Measurements from ENCODE around the gene CYSTM1. TPM values are rescaled to one million over a fixed set of nuclear protein-coding genes. Genes with fewer than 3 reads are reported as not detected.
"Not testable (repeated sequence)": the region's sequence is repeated elsewhere in the genome, so short reads cannot be mapped to it uniquely, and the experiment has no call there.

CYSTM1 gene
- polyA plus RNA-seq, 2 donors, result 6.7 to 13.4 TPM

DNA sequence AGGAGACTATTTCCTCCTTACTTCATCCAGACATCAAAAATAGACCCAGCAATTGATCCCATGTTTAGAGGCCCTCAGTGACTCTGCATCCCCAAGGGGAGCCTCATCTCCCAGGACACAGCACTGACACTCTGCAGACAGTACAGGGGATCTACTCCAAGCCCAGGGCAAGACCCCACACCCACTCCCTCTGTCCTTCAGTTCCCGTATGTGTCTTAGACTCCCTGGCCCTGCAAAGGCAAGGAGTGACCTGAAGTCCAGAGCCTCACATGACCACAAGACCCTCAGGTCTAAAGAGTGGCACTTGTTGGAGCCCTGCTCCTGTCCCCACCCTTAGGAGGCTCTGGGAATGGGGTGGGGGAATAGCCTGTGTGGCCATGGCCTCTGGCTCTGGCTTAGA, 27.5 kb upstream of the CYSTM1 start:
- WGBS, 2 donors, result 93 to 100% methylated on average over 1 of the region's 1 CpG
- Histone ChIP-seq H3K27ac (ENCODE audit: low read depth in 2 of 2, low read length in 1 of 2) (no peak overlapping the region), H3K9me3 (ENCODE audit: control insufficient read depth in 2 of 2, insufficient read depth in 1 of 2, low read depth in 1 of 2, low read length in 1 of 2) (no peaks in the 10 kb centered on the region), H3K27me3 (ENCODE audit: control insufficient read depth in 1 of 2, insufficient read depth in 2 of 2, low read length in 2 of 2) (no peaks in the 10 kb centered on the region), H3K36me3 (ENCODE audit: control insufficient read depth in 2 of 2, insufficient read depth in 2 of 2, low read length in 1 of 2) (no peaks in the 10 kb centered on the region), H3K4me1 (ENCODE audit: control insufficient read depth in 2 of 2, insufficient read depth in 2 of 2, low read length in 1 of 2) (peaks cover 0 to 5% of the 10 kb centered on the region in 2 donors), H3K4me3 (ENCODE audit: low read depth in 1 of 2, low read length in 2 of 2) (no peak overlapping the region)

DNA sequence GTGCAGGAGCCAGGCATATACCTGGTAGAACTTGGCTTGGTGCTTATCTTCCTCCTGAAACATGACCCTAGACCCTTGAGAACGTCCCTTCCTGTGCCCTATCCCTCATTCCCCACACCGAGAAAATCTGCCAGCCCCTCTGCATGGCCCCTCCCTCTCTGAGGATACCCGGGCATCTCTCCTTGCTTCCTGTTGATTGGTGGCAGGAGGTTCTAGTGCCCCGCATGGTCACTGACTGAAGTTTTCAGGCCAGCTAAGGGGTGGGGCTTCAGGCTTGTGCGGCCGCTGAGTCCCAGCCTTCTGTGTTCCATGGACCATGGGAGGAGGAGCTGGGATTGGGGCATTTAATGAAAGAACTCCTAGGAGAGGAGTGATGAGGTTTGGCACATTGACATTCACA, 26.5 kb upstream of the CYSTM1 start:
- WGBS, 2 donors, result 58 to 60% methylated on average over 6 of the region's 6 CpGs
- Histone ChIP-seq H3K4me3 (ENCODE audit: low read depth in 1 of 2, low read length in 2 of 2) (no peak overlapping the region), H3K27ac (ENCODE audit: low read depth in 2 of 2, low read length in 1 of 2) (no peak overlapping the region), H3K36me3 (ENCODE audit: control insufficient read depth in 2 of 2, insufficient read depth in 2 of 2, low read length in 1 of 2) (no peaks in the 10 kb centered on the region), H3K9me3 (ENCODE audit: control insufficient read depth in 2 of 2, insufficient read depth in 1 of 2, low read depth in 1 of 2, low read length in 1 of 2) (no peaks in the 10 kb centered on the region), H3K27me3 (ENCODE audit: control insufficient read depth in 1 of 2, insufficient read depth in 2 of 2, low read length in 2 of 2) (no peaks in the 10 kb centered on the region), H3K4me1 (ENCODE audit: control insufficient read depth in 2 of 2, insufficient read depth in 2 of 2, low read length in 1 of 2) (peaks cover 0 to 5% of the 10 kb centered on the region in 2 donors)

DNA sequence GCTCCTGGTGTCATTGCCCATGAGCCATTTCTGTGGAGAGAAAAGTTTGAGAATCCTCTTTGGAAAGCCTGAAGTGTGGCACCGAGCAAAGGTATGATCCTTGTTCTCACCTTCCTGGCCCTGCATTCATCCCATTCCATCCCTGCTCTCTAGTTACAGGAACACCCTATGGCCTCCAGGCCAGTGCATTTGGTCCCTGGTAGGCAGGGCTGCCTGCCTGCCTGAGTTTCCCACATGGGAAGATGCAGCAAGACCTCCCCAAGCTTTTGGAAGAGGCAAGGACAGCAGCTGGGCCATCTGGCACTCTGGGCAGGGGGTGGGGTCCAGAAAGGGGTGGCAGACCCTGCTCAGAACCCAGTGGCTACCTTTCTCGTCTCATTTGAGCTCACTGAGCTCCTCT, 24.8 kb upstream of the CYSTM1 start:
- 90 to 91% methylated on average over 2 of the region's 2 CpGs for WGBS, 2 donors
- Histone ChIP-seq H3K27ac (ENCODE audit: low read depth in 2 of 2, low read length in 1 of 2) (no peak overlapping the region), H3K4me1 (ENCODE audit: control insufficient read depth in 2 of 2, insufficient read depth in 2 of 2, low read length in 1 of 2) (peaks cover 0 to 5% of the 10 kb centered on the region in 2 donors), H3K27me3 (ENCODE audit: control insufficient read depth in 1 of 2, insufficient read depth in 2 of 2, low read length in 2 of 2) (no peaks in the 10 kb centered on the region), H3K4me3 (ENCODE audit: low read depth in 1 of 2, low read length in 2 of 2) (no peak overlapping the region), H3K36me3 (ENCODE audit: control insufficient read depth in 2 of 2, insufficient read depth in 2 of 2, low read length in 1 of 2) (no peaks in the 10 kb centered on the region), H3K9me3 (ENCODE audit: control insufficient read depth in 2 of 2, insufficient read depth in 1 of 2, low read depth in 1 of 2, low read length in 1 of 2) (no peaks in the 10 kb centered on the region)

DNA sequence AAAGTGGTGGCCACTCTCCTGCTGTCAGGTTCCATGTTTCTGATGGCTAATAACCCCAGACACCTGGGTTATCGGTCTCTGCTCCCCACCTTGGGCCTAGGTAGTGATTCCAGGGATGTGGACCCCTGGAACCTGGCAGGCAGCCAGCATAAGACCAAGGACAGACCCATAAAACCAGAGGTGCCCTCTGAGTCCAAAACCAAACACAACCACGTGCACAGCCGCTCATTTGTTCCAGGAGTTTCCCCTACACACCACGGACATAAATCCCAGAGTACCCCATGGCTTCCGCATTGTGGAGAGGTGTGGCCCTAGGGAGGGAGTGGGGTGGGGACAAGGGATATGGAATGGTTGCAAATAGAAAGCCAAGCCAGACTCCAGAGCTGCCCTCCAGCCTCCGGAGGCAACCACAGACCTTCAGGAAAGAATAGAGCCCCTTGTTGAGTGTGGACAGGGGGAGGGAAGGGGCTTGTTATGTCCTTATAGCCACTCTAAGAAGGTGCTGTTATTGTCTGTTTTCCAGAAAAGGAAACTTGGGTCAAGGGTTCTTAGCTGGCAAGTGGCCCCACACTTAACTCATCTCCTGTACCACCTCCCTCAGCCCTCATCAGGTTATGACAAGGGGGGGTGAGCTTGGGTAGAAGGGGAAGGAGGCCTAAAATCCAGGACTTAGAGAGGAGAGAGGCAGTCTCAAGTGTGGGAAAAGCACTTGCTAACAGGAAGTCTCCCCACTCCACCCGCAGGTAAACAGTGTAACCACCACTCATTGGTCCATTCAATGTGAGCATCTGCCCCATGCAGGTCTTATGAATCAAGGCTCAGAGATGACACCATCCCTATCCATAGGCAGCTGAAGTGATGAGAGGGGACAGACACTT, 23.6 kb upstream of the CYSTM1 start:
- WGBS, 2 donors, result 76 to 85% methylated on average over 7 of the region's 7 CpGs
- Histone ChIP-seq H3K4me1 (ENCODE audit: control insufficient read depth in 2 of 2, insufficient read depth in 2 of 2, low read length in 1 of 2) (no peaks in the 10 kb centered on the region), H3K4me3 (ENCODE audit: low read depth in 1 of 2, low read length in 2 of 2) (no peak overlapping the region), H3K27me3 (ENCODE audit: control insufficient read depth in 1 of 2, insufficient read depth in 2 of 2, low read length in 2 of 2) (no peaks in the 10 kb centered on the region), H3K27ac (ENCODE audit: low read depth in 2 of 2, low read length in 1 of 2) (no peak overlapping the region), H3K36me3 (ENCODE audit: control insufficient read depth in 2 of 2, insufficient read depth in 2 of 2, low read length in 1 of 2) (no peaks in the 10 kb centered on the region), H3K9me3 (ENCODE audit: control insufficient read depth in 2 of 2, insufficient read depth in 1 of 2, low read depth in 1 of 2, low read length in 1 of 2) (no peaks in the 10 kb centered on the region)

DNA sequence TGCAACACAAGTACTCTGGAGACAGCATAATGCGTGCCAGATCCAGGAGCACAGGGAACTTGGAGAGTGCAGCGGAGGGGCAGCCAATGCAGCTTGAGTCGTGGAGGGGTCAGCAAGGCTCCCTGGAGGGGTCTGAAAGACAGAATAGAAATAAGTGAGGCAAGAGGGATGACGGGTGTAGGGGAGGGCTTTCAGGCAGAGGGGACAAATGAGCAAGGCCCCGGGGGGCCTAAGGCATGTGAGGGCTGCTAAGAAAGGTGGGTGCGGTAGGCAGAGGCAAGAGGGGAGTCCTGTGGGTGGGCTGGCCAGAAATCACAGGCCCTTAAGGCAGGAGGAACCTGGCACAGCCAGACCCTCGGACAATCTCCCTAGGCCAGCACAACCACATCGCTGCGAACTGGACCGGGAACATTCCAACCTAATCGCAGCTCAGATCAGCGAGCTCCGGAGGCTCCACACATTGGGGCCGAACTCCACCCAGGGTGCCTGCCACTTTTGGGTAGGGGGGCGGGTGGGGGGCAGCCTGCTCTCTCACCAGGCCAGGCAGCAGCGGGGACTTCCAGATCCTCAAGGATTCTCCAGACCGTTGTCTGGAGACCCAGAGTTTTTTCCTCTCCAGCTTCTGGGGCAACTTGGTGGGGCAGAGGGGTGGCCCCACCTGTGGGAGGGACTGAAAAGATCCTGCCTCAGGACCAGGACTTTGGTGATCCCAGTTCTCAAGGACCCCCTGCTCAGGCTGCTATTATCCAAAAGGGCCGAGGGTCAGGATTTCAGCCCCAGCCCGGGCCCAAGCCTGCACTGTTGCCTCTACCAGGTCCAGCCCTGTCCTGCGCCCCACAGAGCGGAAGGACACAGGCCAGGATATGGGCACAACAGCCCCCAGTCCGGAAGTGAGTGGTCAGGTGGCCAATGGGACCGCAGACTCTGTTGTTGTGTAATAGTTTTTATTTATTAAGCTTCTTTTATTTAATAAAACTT, 22.7 kb upstream of the CYSTM1 start:
- Histone ChIP-seq H3K36me3 (ENCODE audit: control insufficient read depth in 2 of 2, insufficient read depth in 2 of 2, low read length in 1 of 2) (no peaks in the 10 kb centered on the region), H3K27ac (ENCODE audit: low read depth in 2 of 2, low read length in 1 of 2) (no peak overlapping the region), H3K27me3 (ENCODE audit: control insufficient read depth in 1 of 2, insufficient read depth in 2 of 2, low read length in 2 of 2) (no peaks in the 10 kb centered on the region), H3K4me1 (ENCODE audit: control insufficient read depth in 2 of 2, insufficient read depth in 2 of 2, low read length in 1 of 2) (peaks cover 0 to under 1% of the 10 kb centered on the region in 2 donors), H3K9me3 (ENCODE audit: control insufficient read depth in 2 of 2, insufficient read depth in 1 of 2, low read depth in 1 of 2, low read length in 1 of 2) (no peaks in the 10 kb centered on the region), H3K4me3 (ENCODE audit: low read depth in 1 of 2, low read length in 2 of 2) (no peak overlapping the region)
- WGBS, 2 donors, result 79 to 81% methylated on average over 23 of the region's 23 CpGs

DNA sequence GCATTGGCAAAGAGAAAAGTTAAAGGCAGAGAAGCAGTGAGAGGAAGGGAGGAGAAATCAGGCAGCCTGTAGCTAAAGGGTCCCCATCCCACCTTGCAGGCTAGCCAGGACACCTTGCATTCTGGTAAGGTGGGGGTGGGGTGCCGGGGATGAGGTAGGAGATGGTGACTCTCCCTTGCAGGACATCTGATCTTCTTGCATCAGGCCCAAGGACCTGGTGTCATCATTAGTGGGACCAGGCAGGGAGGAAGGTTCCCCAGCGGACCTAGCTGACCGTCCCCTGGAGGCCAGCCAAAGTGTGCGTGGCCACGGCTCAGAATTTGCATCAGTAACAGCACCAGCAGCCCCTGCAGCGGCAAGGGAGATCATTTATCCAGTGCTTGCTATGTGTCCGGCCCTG, 21.7 kb upstream of the CYSTM1 start:
- peaks cover 2% of the 10 kb centered on the region in 2 donors for H3K4me1 ChIP-seq (ENCODE audit: control insufficient read depth in 2 of 2, insufficient read depth in 2 of 2, low read length in 1 of 2)
- no peaks in the 10 kb centered on the region for H3K36me3 ChIP-seq (ENCODE audit: control insufficient read depth in 2 of 2, insufficient read depth in 2 of 2, low read length in 1 of 2)
- 60 to 68% methylated on average over 7 of the region's 7 CpGs for WGBS, 2 donors
- no peak overlapping the region for H3K4me3 ChIP-seq (ENCODE audit: low read depth in 1 of 2, low read length in 2 of 2)
- H3K27me3 ChIP-seq (ENCODE audit: control insufficient read depth in 1 of 2, insufficient read depth in 2 of 2, low read length in 2 of 2), result no peaks in the 10 kb centered on the region
- no peak overlapping the region for H3K27ac ChIP-seq (ENCODE audit: low read depth in 2 of 2, low read length in 1 of 2)
- H3K9me3 ChIP-seq (ENCODE audit: control insufficient read depth in 2 of 2, insufficient read depth in 1 of 2, low read depth in 1 of 2, low read length in 1 of 2), result no peaks in the 10 kb centered on the region

DNA sequence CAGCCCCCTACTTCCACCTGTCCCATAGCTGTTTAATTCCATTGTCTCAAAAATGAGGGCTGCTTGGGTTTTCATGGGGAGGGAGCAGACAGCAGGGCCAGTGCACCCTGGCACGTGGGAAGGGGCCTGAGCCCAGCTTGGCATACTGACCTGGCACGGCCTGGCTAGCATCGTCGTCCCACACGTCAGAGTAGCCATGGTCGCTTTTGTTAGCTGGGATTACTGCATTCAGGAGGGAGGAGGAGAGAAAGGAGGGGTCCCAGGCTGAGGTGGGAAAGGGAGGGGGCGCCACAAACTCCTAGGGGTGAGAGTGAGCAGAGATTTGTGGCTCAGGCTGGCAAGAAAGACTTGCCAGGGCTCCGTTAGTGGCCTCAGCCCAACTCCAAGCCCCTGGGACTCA, 21.1 kb upstream of the CYSTM1 start:
- WGBS, 2 donors, result 70 to 73% methylated on average over 8 of the region's 8 CpGs
- Histone ChIP-seq H3K27ac (ENCODE audit: low read depth in 2 of 2, low read length in 1 of 2) (no peak overlapping the region), H3K4me1 (ENCODE audit: control insufficient read depth in 2 of 2, insufficient read depth in 2 of 2, low read length in 1 of 2) (peaks cover 2% of the 10 kb centered on the region in 2 donors), H3K27me3 (ENCODE audit: control insufficient read depth in 1 of 2, insufficient read depth in 2 of 2, low read length in 2 of 2) (no peaks in the 10 kb centered on the region), H3K9me3 (ENCODE audit: control insufficient read depth in 2 of 2, insufficient read depth in 1 of 2, low read depth in 1 of 2, low read length in 1 of 2) (no peaks in the 10 kb centered on the region), H3K36me3 (ENCODE audit: control insufficient read depth in 2 of 2, insufficient read depth in 2 of 2, low read length in 1 of 2) (no peaks in the 10 kb centered on the region), H3K4me3 (ENCODE audit: low read depth in 1 of 2, low read length in 2 of 2) (no peak overlapping the region)

DNA sequence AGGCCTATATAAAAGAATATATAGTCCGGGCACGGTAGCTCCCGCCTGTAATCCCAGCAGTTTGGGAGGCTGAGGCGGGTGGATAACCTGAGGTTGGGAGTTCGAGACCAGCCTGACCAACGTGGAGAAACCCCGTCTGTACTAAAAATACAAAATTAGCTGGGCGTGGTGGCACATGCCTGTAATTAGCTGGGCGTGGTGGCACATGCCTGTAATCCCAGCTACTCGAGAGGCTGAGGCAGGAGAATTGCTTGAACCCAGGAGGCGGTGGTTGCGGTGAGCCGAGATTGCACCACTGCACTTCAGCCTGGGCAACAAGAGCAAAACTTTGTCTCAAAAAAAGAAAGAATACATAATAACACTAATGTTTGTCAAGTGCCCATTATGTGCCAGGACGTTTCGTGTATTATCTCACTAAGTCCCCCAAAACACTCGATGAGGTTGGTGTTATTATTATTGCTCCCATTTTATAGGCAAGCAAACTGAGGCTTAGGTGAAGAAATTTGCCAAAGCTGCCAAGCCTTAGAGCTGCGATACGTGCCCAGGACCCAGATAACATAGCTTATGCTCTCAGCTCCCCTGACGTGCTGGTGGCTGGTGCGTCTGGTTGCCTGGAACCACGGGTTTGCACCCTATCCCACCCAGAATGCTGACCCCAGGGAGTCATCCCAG, 20.1 kb upstream of the CYSTM1 start:
- not testable (repeated sequence) for H3K27me3 ChIP-seq (ENCODE audit: control insufficient read depth in 1 of 2, insufficient read depth in 2 of 2, low read length in 2 of 2); H3K9me3 ChIP-seq (ENCODE audit: control insufficient read depth in 2 of 2, insufficient read depth in 1 of 2, low read depth in 1 of 2, low read length in 1 of 2); H3K27ac ChIP-seq (ENCODE audit: low read depth in 2 of 2, low read length in 1 of 2); H3K36me3 ChIP-seq (ENCODE audit: control insufficient read depth in 2 of 2, insufficient read depth in 2 of 2, low read length in 1 of 2); H3K4me1 ChIP-seq (ENCODE audit: control insufficient read depth in 2 of 2, insufficient read depth in 2 of 2, low read length in 1 of 2); H3K4me3 ChIP-seq (ENCODE audit: low read depth in 1 of 2, low read length in 2 of 2)
- WGBS, 2 donors, result 76 to 84% methylated on average over 21 of the region's 21 CpGs

DNA sequence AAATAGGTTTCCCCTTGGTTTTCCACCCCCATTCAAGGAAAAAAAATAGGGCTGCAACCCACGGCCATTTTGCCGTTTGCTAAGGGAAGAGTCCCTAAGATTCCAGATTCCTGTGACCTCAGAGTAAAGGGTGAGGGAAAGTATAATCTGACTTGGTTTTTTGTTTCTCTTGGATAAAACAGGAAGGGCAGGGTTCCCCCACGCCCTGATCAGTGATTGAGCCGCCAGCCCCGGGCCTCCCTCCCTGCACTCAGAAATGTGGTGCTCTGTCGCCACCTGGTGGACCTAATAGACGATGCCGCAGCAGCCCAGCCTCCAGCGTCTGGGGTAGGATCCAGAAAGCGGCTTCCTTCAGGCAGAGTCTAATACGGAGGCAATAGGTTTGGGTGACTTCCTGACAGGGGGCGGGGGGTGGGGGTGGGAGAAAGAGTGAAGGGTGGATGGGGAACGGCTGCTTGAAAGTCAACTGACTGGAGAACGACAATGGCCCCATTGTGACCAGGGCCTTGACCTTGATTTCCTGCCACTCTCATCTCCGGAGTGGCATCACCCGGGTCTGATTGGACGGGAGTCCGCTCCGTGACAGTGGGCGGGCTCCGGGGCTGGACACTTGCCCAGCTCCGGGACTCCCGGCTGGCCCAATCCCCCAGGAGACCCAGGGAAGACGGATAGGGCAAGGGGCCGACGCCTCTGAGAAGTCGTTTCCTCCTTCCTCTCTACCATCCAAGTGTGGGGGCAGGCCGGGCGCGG, 17.8 kb upstream of the CYSTM1 start:
- Histone ChIP-seq H3K4me3 (ENCODE audit: low read depth in 1 of 2, low read length in 2 of 2) (peak overlapping the region in 1 of 2 donors; percentile 31), H3K27ac (ENCODE audit: low read depth in 2 of 2, low read length in 1 of 2) (no peak overlapping the region)
- WGBS, 2 donors, result 6 to 11% methylated on average over 30 of the region's 30 CpGs

More for the DNA sequence above, 17.8 kb upstream of the CYSTM1 start:
- Histone ChIP-seq H3K9me3 (ENCODE audit: control insufficient read depth in 2 of 2, insufficient read depth in 1 of 2, low read depth in 1 of 2, low read length in 1 of 2) (no peaks in the 10 kb centered on the region), H3K36me3 (ENCODE audit: control insufficient read depth in 2 of 2, insufficient read depth in 2 of 2, low read length in 1 of 2) (no peaks in the 10 kb centered on the region), H3K27me3 (ENCODE audit: control insufficient read depth in 1 of 2, insufficient read depth in 2 of 2, low read length in 2 of 2) (no peaks in the 10 kb centered on the region), H3K4me1 (ENCODE audit: control insufficient read depth in 2 of 2, insufficient read depth in 2 of 2, low read length in 1 of 2) (peaks cover 2% of the 10 kb centered on the region in 2 donors)

All from esophagus (tissue), 2 donors.